Natural killer cell treated with Interleukin-12 subunit alpha and Interleukin-12 subunit beta and Interleukin-15 and Interleukin-18, amount 100 ng/mL, for 72 hours (primary cell): Measurements from ENCODE around the gene ELP4. TPM values are rescaled to one million over a fixed set of nuclear protein-coding genes. Genes with fewer than 3 reads are reported as not detected.

Source experiments
- ATAC-seq, 2 donors: fragments of 150-1000 bp; cut with Tn5 transposase in 1 of 2; sonication (Bioruptor Pico), chemical (Tn5 transposase) in 1 of 2; 2 replicates each; pipeline ENCODE4 v1.10.0; 2021
- DNase-seq: peaks from one replicate; pipeline ENCODE4 v3.0.0; 2022; ENCODE audit warnings: low spot score
- H3K27ac Mint-ChIP-seq, 2 donors: 1 replicate in 1 of 2; 2 replicates in 1 of 2; pipeline ENCODE4 v1.8.0; 2022; ENCODE audit warnings: mixed read lengths in 2 of 2, mild to moderate bottlenecking in 1 of 2, moderate library complexity in 1 of 2
- H3K27me3 Mint-ChIP-seq, 2 donors: 1 replicate in 1 of 2; 2 replicates in 1 of 2; pipeline ENCODE4 v1.8.0; 2022; ENCODE audit warnings: mixed read lengths in 2 of 2
- H3K36me3 Mint-ChIP-seq: one replicate; pipeline ENCODE4 v1.8.0; 2022; ENCODE audit warnings: mixed read lengths
- H3K4me1 Mint-ChIP-seq, 2 donors: 1 replicate in 1 of 2; 2 replicates in 1 of 2; pipeline ENCODE4 v1.8.0; 2022; ENCODE audit warnings: low read depth in 2 of 2, mixed read lengths in 2 of 2, mild to moderate bottlenecking in 1 of 2
- H3K4me3 Mint-ChIP-seq: one replicate; pipeline ENCODE4 v1.8.0; 2022; ENCODE audit warnings: mixed read lengths
- H3K9me3 Mint-ChIP-seq: 2 replicates; pipeline ENCODE4 v1.8.0; 2022; ENCODE audit warnings: mixed read lengths
- total RNA-seq, 2 donors: library from RNA; stranded (reverse); gene quantifications; one replicate each; pipeline ENCODE4 v1.2.3, GENCODE V29; 2022

The ELP4 gene
- total RNA-seq, 2 donors from 2014 or later = 20.6 to 24.3 TPM

DNA sequence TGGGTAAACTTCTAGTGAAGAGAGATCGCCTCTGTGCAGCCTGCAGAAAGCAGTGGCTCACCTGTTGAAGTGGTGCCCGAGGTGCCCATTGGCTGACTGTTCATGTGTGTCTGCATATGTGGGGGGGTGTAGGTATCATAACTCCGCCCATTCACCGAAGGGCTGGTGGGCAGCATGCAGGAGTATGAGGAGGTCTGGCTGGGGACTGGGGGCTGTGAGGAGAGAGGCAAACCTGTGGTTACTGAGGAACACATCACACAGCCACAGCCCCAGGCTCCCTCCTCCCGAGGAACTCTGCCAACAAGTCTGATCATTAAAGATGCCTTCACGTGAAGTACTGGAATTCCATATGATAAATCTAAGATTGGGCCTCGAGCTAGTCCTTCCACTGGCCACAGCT, 281.1 kb downstream of the ELP4 start:
- H3K36me3 Mint-ChIP-seq = no peaks in the 10 kb centered on the region
- H3K9me3 Mint-ChIP-seq = no peaks in the 10 kb centered on the region
- no peaks in the 10 kb centered on the region for H3K4me1 Mint-ChIP-seq
- H3K4me3 Mint-ChIP-seq = no peak overlapping the region
- no peak overlapping the region for H3K27ac Mint-ChIP-seq
- ATAC-seq = no peak
- peaks cover 23 to 28% of the 10 kb centered on the region in 2 donors for H3K27me3 Mint-ChIP-seq
- DNase-seq = no peak

DNA sequence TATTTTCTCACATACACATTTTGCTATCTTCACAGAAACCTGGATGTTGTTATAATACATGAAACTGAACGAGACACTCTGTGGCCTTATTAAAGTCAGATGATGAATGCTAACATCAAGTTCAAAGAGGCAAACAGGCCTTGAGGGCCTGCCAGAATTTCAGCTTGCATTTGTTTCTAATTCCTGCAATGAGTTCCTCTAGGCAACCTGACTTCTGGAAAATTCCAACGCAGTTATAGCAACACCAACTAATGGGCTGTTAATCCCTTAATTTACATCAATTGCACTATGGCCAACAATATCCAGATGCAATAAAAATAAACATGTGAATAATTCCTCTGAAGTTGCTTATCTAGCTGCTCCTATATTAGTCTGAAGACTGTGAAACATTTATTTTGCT, 282.5 kb downstream of the ELP4 start:
- Mint-ChIP-seq H3K36me3 (no peaks in the 10 kb centered on the region), H3K27me3 (peaks cover 28 to 41% of the 10 kb centered on the region in 2 donors), H3K27ac (no peak overlapping the region), H3K4me1 (no peaks in the 10 kb centered on the region), H3K9me3 (no peaks in the 10 kb centered on the region), H3K4me3 (no peak overlapping the region)
- ATAC-seq = no peak
- DNase-seq = no peak

DNA sequence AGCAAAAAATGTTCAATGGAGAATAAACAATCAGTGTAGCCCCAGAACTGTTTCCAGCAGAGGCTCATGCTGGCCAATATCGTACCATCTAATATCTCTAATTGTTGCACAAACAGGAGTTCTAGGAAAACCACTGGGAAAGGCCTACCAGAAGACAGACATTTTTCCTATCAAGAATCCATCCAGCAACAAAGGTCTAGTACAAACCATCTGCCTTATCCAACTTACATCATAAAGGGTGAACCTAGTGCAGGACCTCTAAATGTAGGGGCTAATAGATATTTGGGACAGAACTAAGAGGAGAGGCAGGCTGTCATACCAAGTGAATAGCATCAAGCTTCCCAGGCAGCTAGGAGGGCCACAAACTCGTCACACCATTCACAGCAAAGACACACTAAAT, 282.9 kb downstream of the ELP4 start:
- H3K27me3 Mint-ChIP-seq = peaks cover 31 to 46% of the 10 kb centered on the region in 2 donors
- H3K4me3 Mint-ChIP-seq = no peak overlapping the region
- H3K36me3 Mint-ChIP-seq = no peaks in the 10 kb centered on the region
- no peak for ATAC-seq
- no peaks in the 10 kb centered on the region for H3K9me3 Mint-ChIP-seq
- H3K27ac Mint-ChIP-seq = no peak overlapping the region
- DNase-seq = no peak
- H3K4me1 Mint-ChIP-seq = no peaks in the 10 kb centered on the region

DNA sequence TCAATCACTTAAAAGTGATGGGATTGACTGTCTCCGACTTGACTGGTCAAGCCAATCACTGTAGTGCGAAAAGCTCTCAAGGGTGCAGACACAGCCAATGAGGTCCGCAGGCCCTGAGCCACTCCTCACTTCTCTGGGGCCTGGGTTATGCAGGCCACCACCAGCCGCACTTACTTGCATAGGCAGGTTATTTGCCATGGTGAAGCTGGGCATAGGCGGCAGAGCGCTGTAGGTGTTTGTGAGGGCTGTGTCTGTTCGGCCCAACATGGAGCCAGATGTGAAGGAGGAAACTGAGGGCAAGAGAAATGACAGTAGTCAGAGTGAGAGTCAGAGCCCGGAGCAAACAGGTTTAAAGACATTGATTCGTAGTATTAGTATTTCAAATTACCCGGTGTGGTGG, 283.7 kb downstream of the ELP4 start:
- H3K27me3 Mint-ChIP-seq = peaks cover 36 to 53% of the 10 kb centered on the region in 2 donors
- ATAC-seq (no peak), DNase-seq (no peak)
- no peaks in the 10 kb centered on the region for H3K36me3 Mint-ChIP-seq
- H3K4me1 Mint-ChIP-seq = peaks cover 4% of the 10 kb centered on the region in 2 donors
- H3K4me3 Mint-ChIP-seq = no peak overlapping the region
- no peak overlapping the region for H3K27ac Mint-ChIP-seq
- no peaks in the 10 kb centered on the region for H3K9me3 Mint-ChIP-seq

DNA sequence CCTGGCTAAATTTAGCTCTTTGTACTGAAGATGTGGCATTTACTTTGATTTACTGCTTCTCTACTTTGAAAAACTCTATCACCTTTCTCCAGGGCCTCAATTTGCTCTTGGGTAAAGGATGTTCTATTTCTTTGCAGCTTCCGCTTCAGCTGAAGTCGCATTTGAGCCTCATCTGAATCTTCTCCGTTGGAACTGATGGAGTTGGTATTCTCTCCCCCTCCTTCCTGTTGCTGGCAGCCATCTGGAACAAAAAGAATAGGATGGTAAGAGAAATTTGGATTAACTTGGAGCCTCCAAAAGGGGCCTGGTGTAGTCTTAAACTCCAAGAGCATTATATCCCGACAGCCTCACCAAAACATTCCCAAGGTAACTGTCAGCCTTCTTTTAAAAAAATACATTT, 285.0 kb downstream of the ELP4 start:
- no peak for ATAC-seq
- no peak overlapping the region for H3K4me3 Mint-ChIP-seq

DNA sequence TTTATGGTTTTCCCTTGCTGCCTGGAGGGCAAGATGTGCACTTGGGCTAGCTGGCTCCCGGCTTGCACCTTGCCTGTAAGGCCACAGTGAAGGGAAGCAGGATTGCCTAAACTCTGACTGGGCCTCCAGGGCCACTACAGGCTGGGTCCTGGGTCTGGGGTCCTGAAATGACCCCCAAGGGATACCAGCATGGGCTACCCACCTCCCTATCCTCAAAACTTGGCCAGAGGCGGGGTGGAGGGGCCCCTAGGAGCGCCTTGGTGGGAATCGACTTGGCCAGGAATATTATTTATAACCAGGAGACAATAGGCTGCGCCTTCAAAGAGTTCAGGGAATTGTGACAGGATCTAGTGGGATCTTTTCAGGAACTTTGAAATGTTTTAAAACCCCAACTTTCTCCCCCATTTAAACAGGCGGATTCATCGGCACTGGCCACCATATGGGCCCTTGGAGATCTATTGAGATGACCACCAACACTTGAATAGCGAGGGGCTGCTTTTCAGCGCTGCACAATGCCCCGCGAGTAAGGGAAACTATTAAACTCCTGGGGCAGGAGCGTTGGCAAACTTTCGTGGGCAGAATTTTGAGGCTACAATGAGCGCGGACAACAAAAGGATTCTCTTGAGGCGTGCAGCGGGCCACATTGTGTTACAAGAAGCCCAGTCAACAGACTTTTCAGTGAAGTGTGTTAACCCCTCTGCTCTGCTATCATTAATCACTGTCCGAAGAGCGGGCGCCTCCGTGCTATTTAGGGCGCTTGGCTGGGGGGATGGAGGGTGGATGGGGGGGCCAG, 286.3 kb downstream of the ELP4 start:
- DNase-seq (no peak), ATAC-seq (no peak)
- Mint-ChIP-seq H3K4me3 (no peak overlapping the region), H3K9me3 (peaks cover 4% of the 10 kb centered on the region), H3K36me3 (peaks cover 8% of the 10 kb centered on the region), H3K4me1 (peaks cover 16 to 17% of the 10 kb centered on the region in 2 donors), H3K27ac (no peak overlapping the region), H3K27me3 (peaks cover 45 to 72% of the 10 kb centered on the region in 2 donors)

More for the DNA sequence above, 285.0 kb downstream of the ELP4 start:
- peaks cover 38 to 58% of the 10 kb centered on the region in 2 donors for H3K27me3 Mint-ChIP-seq
- no peaks in the 10 kb centered on the region for H3K36me3 Mint-ChIP-seq
- no peak overlapping the region for H3K27ac Mint-ChIP-seq
- no peak for DNase-seq
- no peaks in the 10 kb centered on the region for H3K9me3 Mint-ChIP-seq
- peaks cover 4 to 7% of the 10 kb centered on the region in 2 donors for H3K4me1 Mint-ChIP-seq

DNA sequence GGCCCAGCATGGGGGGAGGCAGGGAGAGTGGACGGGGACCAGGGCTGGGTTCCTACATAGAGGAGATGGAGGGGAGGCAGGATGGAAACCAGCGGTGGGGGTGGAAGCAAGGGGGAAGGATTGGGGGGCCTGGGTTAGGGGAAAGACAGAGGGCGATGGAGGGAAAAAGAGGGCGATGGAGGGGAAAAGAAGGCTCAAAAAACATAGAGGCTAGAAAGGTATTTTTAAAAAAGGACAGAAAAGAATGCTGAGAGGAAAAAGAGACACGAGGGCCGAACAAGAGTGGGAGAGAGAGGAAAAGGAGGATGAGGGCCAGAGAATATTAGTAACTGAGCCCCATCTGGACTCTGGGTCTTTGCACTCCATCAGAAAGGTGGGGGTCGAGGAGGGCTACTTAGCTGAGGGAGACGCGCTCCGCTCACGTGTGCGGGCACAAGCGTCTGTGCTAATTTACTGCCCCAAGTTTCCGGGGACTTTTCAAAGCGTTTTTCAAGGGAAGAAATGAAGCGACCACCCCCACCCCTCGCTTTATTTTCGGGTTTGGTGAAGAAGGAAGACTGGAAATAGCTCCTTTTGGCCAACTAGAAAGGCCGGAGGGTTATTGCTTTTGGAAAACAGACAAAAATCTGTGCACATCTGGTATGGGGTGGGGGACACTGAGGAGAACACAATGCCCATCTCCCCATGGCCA, 287.1 kb downstream of the ELP4 start:
- Mint-ChIP-seq H3K4me3 (no peak overlapping the region), H3K36me3 (peaks cover 8% of the 10 kb centered on the region), H3K27me3 (peaks cover 49 to 79% of the 10 kb centered on the region in 2 donors), H3K4me1 (peaks cover 17% of the 10 kb centered on the region in 2 donors), H3K9me3 (peaks cover 4% of the 10 kb centered on the region), H3K27ac (no peak overlapping the region)
- DNase-seq (no peak), ATAC-seq (no peak)

DNA sequence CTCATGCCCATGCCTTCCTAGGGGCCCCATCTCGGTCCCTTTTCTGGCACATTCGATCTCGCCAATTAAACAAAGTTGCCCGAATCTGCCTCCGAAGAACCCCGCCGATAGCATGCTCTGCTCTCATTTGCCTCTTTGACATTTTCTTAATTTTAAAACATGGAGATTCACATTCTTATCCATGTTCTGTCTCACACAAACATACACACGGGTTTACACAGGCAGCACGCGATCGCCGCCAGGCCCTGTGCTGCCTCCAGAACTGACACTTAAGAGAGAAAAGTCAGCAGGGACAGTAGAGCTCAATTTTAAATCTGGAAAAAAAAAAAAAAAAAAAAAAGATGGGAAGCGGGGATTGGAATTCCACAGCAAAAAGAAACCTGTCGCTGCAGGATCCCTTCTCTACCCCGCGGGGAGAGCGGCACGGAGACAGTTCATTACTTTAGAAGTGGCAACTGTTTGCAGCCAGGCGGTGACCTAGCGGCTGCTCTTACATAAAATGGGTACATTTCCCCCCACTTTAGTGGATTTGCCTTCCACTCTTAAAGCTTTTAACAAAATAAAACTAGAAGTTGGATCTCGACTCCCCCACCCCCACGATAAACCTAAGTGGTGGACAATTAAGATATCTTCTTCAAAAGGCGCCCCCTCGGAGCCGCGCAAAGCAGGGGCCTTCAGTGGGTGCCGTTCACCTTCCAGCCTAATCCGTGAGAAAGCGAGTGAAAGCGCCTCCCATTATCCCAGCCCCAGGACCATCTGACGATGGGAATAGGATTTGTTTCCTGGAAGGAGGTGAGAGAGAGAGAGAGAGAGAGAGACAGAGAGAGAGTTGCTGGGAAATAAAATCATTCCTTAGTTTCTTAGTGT, 287.9 kb downstream of the ELP4 start:
- no peak overlapping the region for H3K4me3 Mint-ChIP-seq
- H3K4me1 Mint-ChIP-seq = peaks cover 17 to 21% of the 10 kb centered on the region in 2 donors
- H3K36me3 Mint-ChIP-seq = peaks cover 10% of the 10 kb centered on the region
- peaks cover 53 to 85% of the 10 kb centered on the region in 2 donors for H3K27me3 Mint-ChIP-seq
- peaks cover 4% of the 10 kb centered on the region for H3K9me3 Mint-ChIP-seq
- H3K27ac Mint-ChIP-seq = no peak overlapping the region
- ATAC-seq = no peak
- DNase-seq = no peak

DNA sequence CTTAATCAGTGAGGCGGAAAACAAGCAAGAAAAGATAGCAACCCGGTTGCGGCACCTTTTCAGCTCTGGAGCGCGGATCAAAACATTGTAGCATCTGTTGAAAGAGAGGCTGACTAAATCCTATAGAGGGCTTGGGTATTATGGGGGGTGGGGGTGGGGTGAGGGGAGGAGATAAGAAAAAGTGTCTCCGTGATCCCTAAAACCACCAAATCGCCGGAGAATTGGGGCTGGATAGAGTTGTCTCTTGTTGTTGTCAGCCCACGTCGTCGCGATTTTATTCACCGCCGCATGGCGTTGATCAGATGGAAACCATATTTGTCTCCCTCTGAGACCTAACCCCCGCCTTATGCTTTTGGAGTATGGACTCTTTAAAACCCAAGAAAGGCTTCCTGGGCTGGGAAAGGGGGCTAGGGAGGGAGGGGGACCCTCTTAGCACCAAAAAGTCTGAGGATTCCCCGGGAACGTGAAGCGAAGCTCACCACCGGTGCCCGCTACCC, 288.5 kb downstream of the ELP4 start:
- DNase-seq (no peak), ATAC-seq (no peak)
- no peak overlapping the region for H3K27ac Mint-ChIP-seq
- H3K4me3 Mint-ChIP-seq = no peak overlapping the region
- peaks cover 17% of the 10 kb centered on the region for H3K36me3 Mint-ChIP-seq
- H3K4me1 Mint-ChIP-seq = peaks cover 22 to 28% of the 10 kb centered on the region in 2 donors
- peaks cover 54 to 85% of the 10 kb centered on the region in 2 donors for H3K27me3 Mint-ChIP-seq
- peaks cover 4% of the 10 kb centered on the region for H3K9me3 Mint-ChIP-seq

DNA sequence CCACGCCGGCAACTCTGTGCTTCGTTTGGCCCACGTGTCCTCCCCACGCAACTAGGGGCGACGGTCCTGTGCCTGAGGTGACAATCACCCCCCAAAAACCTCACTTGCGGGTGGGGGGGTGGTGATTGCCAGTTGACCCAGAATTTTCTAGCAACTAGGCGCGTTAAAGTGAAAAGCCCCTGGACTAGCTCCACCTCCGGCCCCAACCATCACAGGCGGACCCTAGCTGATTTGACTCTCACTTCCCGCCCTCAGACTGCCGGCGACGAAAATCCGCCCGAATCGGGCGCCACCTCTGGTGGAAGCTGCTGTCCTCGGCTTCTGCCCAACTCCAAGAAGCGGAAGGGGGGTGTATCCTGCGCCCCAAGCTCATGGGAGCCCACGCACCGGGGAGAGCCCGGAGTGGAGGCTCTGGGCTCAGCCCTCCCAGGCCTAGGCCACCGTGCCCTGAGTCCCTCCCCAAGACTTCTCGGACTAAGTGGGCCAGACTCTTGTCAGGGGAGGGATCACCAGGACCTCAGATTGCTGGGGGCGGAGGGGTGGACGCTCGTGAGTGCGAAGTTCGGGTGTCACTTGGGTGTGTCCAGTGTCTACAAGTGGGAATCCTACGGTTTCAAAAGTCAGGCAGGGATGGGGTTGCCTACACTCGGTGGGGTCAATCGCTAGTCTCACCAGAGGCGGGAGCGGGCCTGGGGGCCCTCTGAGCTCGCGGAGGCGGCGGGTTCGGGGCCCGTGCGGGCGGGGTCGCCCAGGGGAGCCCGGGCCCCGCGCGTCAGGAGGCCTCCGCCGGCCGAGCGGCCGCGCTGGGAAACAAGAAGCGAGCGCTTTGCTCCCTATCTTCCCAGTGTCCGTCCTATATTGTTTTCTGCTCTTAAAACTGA, 289.2 kb downstream of the ELP4 start:
- ATAC-seq (peak in 1 of 2 donors; percentile 48), DNase-seq (no peak)
- Mint-ChIP-seq H3K9me3 (peaks cover 4% of the 10 kb centered on the region), H3K27ac (no peak overlapping the region), H3K27me3 (peaks cover 61 to 86% of the 10 kb centered on the region in 2 donors), H3K4me3 (no peak overlapping the region), H3K4me1 (peaks cover 29 to 34% of the 10 kb centered on the region in 2 donors), H3K36me3 (peaks cover 24% of the 10 kb centered on the region)

DNA sequence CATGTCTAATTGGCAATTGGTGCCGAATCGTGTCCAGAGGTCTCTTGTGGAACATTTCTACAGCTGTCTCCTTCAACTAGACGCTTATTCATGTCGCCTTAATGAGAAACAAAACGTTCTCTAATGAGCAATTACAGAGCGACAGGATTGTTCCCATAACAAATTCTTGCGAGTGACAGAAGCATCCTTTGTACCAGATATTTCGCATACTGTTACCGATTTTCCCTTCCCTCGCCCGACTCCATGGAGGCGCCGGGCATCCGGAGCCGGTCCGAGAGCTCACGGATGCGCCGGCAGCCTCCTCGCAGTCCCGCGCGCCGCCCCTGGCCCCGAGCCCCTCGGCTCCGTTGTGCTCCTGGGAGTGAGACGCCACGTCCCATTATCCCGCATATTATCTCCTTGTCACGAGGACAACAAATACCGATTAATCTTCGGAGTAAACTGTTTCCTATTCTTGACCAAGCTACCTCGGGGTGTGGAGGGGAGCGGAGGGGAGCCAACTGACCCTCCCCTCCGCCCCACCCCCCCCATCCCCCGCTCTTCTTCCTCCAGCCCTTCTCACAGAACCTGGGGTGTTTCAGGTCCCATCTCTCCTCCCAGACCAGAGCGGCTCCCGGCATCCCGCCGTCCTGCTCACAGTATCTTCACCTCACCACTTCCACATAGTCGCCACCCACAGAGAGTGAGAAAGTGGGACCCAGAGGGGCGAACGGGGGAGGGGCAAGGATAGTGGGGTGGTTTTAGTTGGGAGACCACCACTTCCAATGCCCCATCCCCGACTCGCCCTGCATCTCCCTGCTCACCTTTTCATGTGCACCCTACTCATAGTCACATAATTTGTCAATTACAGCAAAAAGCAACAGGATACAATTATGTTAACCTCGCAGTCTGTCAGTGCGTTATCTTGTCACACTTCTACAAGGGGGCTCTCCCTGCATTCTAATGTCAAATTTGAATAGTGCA, 290.1 kb downstream of the ELP4 start:
- Mint-ChIP-seq H3K27me3 (peaks cover 65 to 87% of the 10 kb centered on the region in 2 donors), H3K4me1 (peaks cover 38 to 43% of the 10 kb centered on the region in 2 donors), H3K36me3 (peaks cover 33% of the 10 kb centered on the region), H3K9me3 (peaks cover 4% of the 10 kb centered on the region), H3K27ac (peak overlapping the region in 1 of 2 donors; percentile 20), H3K4me3 (peak overlapping the region; percentile 26)
- ATAC-seq (peak in 1 of 2 donors; percentile 32), DNase-seq (no peak)
